Measurements from ENCODE around the gene PDE9A.
A peak's percentile ranks its signal among the peaks of the same experiment; 100 is the strongest.
"Not testable (repeated sequence)": the region's sequence is repeated elsewhere in the genome, so short reads cannot be mapped to it uniquely, and the experiment has no call there.

Gene PDE9A

GRCh38 chr21:42612390-42612789 is 41.0 kb upstream of the PDE9A start:
- Histone ChIP-seq H3K9me3 (ENCODE audit: control extremely low read depth in 1 of 5, control insufficient read depth in 4 of 5, insufficient read depth in 2 of 5, low read depth in 1 of 5, low read length in 4 of 5) (peaks cover 0 to 4% (median 3%) of the 10 kb centered on the region in 5 experiments), H3K4me3 (ENCODE audit: control insufficient read depth in 1 of 7, extremely low read depth in 1 of 7, insufficient read depth in 4 of 7, low read depth in 2 of 7, low read length in 6 of 7) (no peak overlapping the region), H3K4me1 (ENCODE audit: control extremely low read depth in 1 of 4, control insufficient read depth in 4 of 4, insufficient read depth in 4 of 4, low read length in 3 of 4) (peaks cover 3 to 23% (median 22%) of the 10 kb centered on the region in 4 experiments), H3K36me3 (ENCODE audit: control insufficient read depth in 4 of 4, insufficient read depth in 4 of 4, low read length in 3 of 4) (no peaks in the 10 kb centered on the region), H3K27me3 (replicated peaks in 2 of 5; ENCODE audit: control insufficient read depth in 4 of 5, insufficient read depth in 5 of 5, low read length in 4 of 5) (peaks cover 0 to 5% (median 0%) of the 10 kb centered on the region in 5 experiments), H3K27ac (ENCODE audit: insufficient read depth in 1 of 2, low read depth in 1 of 2, low read length in 2 of 2, poor library complexity in 1 of 2, severe bottlenecking in 2 of 2) (no peak overlapping the region)
- WGBS (ENCODE audit: insufficient coverage), result no CpG with 5 or more reads among the region's 1 CpG
- ChIA-PET CTCF (interaction anchor here (0.7 kb wide), 1 partner anchor 26 kb away, joined by 3 read pairs; no protein-coding TSS in a partner anchor), POLR2A (no interaction called here)
- DNase-seq, result no peak

GRCh38 chr21:42613756-42614155 is 39.7 kb upstream of the PDE9A start:
- H3K9me3 ChIP-seq (ENCODE audit: control extremely low read depth in 1 of 5, control insufficient read depth in 4 of 5, insufficient read depth in 2 of 5, low read depth in 1 of 5, low read length in 4 of 5), result peaks cover 0 to 4% (median 3%) of the 10 kb centered on the region in 5 experiments
- DNase-seq, result no peak
- ChIA-PET POLR2A (no interaction called here), CTCF (no interaction called here)
- H3K4me3 ChIP-seq (ENCODE audit: control insufficient read depth in 1 of 7, extremely low read depth in 1 of 7, insufficient read depth in 4 of 7, low read depth in 2 of 7, low read length in 6 of 7), result no peak overlapping the region
- H3K27ac ChIP-seq (ENCODE audit: insufficient read depth in 1 of 2, low read depth in 1 of 2, low read length in 2 of 2, poor library complexity in 1 of 2, severe bottlenecking in 2 of 2), result no peak overlapping the region
- peaks cover 3 to 22% (median 20%) of the 10 kb centered on the region in 4 experiments for H3K4me1 ChIP-seq (ENCODE audit: control extremely low read depth in 1 of 4, control insufficient read depth in 4 of 4, insufficient read depth in 4 of 4, low read length in 3 of 4)
- 100% methylated on average over 3 of the region's 5 CpGs for WGBS (ENCODE audit: insufficient coverage)
- H3K36me3 ChIP-seq (ENCODE audit: control insufficient read depth in 4 of 4, insufficient read depth in 4 of 4, low read length in 3 of 4), result no peaks in the 10 kb centered on the region
- peaks cover 0 to 8% (median 0%) of the 10 kb centered on the region in 5 experiments for H3K27me3 ChIP-seq (replicated peaks in 2 of 5; ENCODE audit: control insufficient read depth in 4 of 5, insufficient read depth in 5 of 5, low read length in 4 of 5)

- H3K27ac ChIP-seq (ENCODE audit: insufficient read depth in 1 of 2, low read depth in 1 of 2, low read length in 2 of 2, poor library complexity in 1 of 2, severe bottlenecking in 2 of 2), result no peak overlapping the region
- peaks cover 0 to 4% (median 3%) of the 10 kb centered on the region in 5 experiments for H3K9me3 ChIP-seq (ENCODE audit: control extremely low read depth in 1 of 5, control insufficient read depth in 4 of 5, insufficient read depth in 2 of 5, low read depth in 1 of 5, low read length in 4 of 5)
- WGBS (ENCODE audit: insufficient coverage), result 65% methylated on average over 9 of the region's 9 CpGs
- ChIA-PET POLR2A (no interaction called here), CTCF (interaction anchor here (0.8 kb wide), 1 partner anchor 21 kb away, joined by 3 read pairs; no protein-coding TSS in a partner anchor)
- H3K4me3 ChIP-seq (ENCODE audit: control insufficient read depth in 1 of 7, extremely low read depth in 1 of 7, insufficient read depth in 4 of 7, low read depth in 2 of 7, low read length in 6 of 7), result no peak overlapping the region
- peaks cover 0 to 9% (median 0%) of the 10 kb centered on the region in 5 experiments for H3K27me3 ChIP-seq (replicated peaks in 2 of 5; ENCODE audit: control insufficient read depth in 4 of 5, insufficient read depth in 5 of 5, low read length in 4 of 5)
- peaks cover 3 to 22% (median 19%) of the 10 kb centered on the region in 4 experiments for H3K4me1 ChIP-seq (ENCODE audit: control extremely low read depth in 1 of 4, control insufficient read depth in 4 of 4, insufficient read depth in 4 of 4, low read length in 3 of 4)
- peak; percentile 39 to 65 (median 61) for DNase-seq
- no peaks in the 10 kb centered on the region for H3K36me3 ChIP-seq (ENCODE audit: control insufficient read depth in 4 of 4, insufficient read depth in 4 of 4, low read length in 3 of 4)
These were observed 39.0 kb upstream of the PDE9A start for GRCh38 chr21:42614396-42614795.

- DNase-seq, result peak; percentile 75 to 89 (median 82)
- 30% methylated on average over 12 of the region's 14 CpGs for WGBS (ENCODE audit: insufficient coverage)
- CTCF ChIA-PET, result interaction anchor here (0.8 kb wide), 1 partner anchor 21 kb away, joined by 3 read pairs; no protein-coding TSS in a partner anchor
- H3K36me3 ChIP-seq (ENCODE audit: control insufficient read depth in 4 of 4, insufficient read depth in 4 of 4, low read length in 3 of 4), result no peaks in the 10 kb centered on the region
- peak overlapping the region in 2 of 7 experiments; percentile 28 to 33 for H3K4me3 ChIP-seq (ENCODE audit: control insufficient read depth in 1 of 7, extremely low read depth in 1 of 7, insufficient read depth in 4 of 7, low read depth in 2 of 7, low read length in 6 of 7)
- peaks cover 0 to 9% (median 0%) of the 10 kb centered on the region in 5 experiments for H3K27me3 ChIP-seq (replicated peaks in 2 of 5; ENCODE audit: control insufficient read depth in 4 of 5, insufficient read depth in 5 of 5, low read length in 4 of 5)
- POLR2A ChIA-PET, result no interaction called here
- no peak overlapping the region for H3K27ac ChIP-seq (ENCODE audit: insufficient read depth in 1 of 2, low read depth in 1 of 2, low read length in 2 of 2, poor library complexity in 1 of 2, severe bottlenecking in 2 of 2)
- peaks cover 0 to 3% (median under 1%) of the 10 kb centered on the region in 5 experiments for H3K9me3 ChIP-seq (ENCODE audit: control extremely low read depth in 1 of 5, control insufficient read depth in 4 of 5, insufficient read depth in 2 of 5, low read depth in 1 of 5, low read length in 4 of 5)
- H3K4me1 ChIP-seq (ENCODE audit: control extremely low read depth in 1 of 4, control insufficient read depth in 4 of 4, insufficient read depth in 4 of 4, low read length in 3 of 4), result peaks cover 3 to 22% (median 19%) of the 10 kb centered on the region in 4 experiments
These were observed 38.5 kb upstream of the PDE9A start for GRCh38 chr21:42614811-42615351.

GRCh38 chr21:42615377-42615776 is 38.0 kb upstream of the PDE9A start:
- POLR2A ChIA-PET, result not testable (repeated sequence)

GRCh38 chr21:42615924-42616323 is 37.5 kb upstream of the PDE9A start:
- WGBS (ENCODE audit: insufficient coverage), result 60% methylated on average over 3 of the region's 3 CpGs
- Histone ChIP-seq H3K4me1 (ENCODE audit: control extremely low read depth in 1 of 4, control insufficient read depth in 4 of 4, insufficient read depth in 4 of 4, low read length in 3 of 4) (peaks cover 3 to 22% (median 19%) of the 10 kb centered on the region in 4 experiments), H3K27ac (ENCODE audit: insufficient read depth in 1 of 2, low read depth in 1 of 2, low read length in 2 of 2, poor library complexity in 1 of 2, severe bottlenecking in 2 of 2) (no peak overlapping the region), H3K9me3 (ENCODE audit: control extremely low read depth in 1 of 5, control insufficient read depth in 4 of 5, insufficient read depth in 2 of 5, low read depth in 1 of 5, low read length in 4 of 5) (peaks cover 0 to 3% (median 0%) of the 10 kb centered on the region in 5 experiments), H3K36me3 (ENCODE audit: control insufficient read depth in 4 of 4, insufficient read depth in 4 of 4, low read length in 3 of 4) (no peaks in the 10 kb centered on the region), H3K4me3 (ENCODE audit: control insufficient read depth in 1 of 7, extremely low read depth in 1 of 7, insufficient read depth in 4 of 7, low read depth in 2 of 7, low read length in 6 of 7) (peak overlapping the region in 2 of 7 experiments; percentile 57 to 65), H3K27me3 (replicated peaks in 2 of 5; ENCODE audit: control insufficient read depth in 4 of 5, insufficient read depth in 5 of 5, low read length in 4 of 5) (peaks cover 0 to 9% (median 0%) of the 10 kb centered on the region in 5 experiments)
- DNase-seq, result no peak
- ChIA-PET POLR2A (no interaction called here), CTCF (interaction anchor here (2.1 kb wide), 1 partner anchor 22 kb away, joined by 8 read pairs; no protein-coding TSS in a partner anchor)

More at GRCh38 chr21:42615377-42615776, 38.0 kb upstream of the PDE9A start:
- Histone ChIP-seq H3K4me1 (ENCODE audit: control extremely low read depth in 1 of 4, control insufficient read depth in 4 of 4, insufficient read depth in 4 of 4, low read length in 3 of 4) (peaks cover 3 to 22% (median 19%) of the 10 kb centered on the region in 4 experiments), H3K4me3 (ENCODE audit: control insufficient read depth in 1 of 7, extremely low read depth in 1 of 7, insufficient read depth in 4 of 7, low read depth in 2 of 7, low read length in 6 of 7) (peak overlapping the region in 1 of 7 experiments; percentile 33)
- CTCF ChIA-PET, result interaction anchor here (0.8 kb wide), 1 partner anchor 22 kb away, joined by 3 read pairs; no protein-coding TSS in a partner anchor
- H3K27ac ChIP-seq (ENCODE audit: insufficient read depth in 1 of 2, low read depth in 1 of 2, low read length in 2 of 2, poor library complexity in 1 of 2, severe bottlenecking in 2 of 2); DNase-seq; H3K27me3 ChIP-seq (replicated peaks in 2 of 5; ENCODE audit: control insufficient read depth in 4 of 5, insufficient read depth in 5 of 5, low read length in 4 of 5); H3K36me3 ChIP-seq (ENCODE audit: control insufficient read depth in 4 of 4, insufficient read depth in 4 of 4, low read length in 3 of 4); H3K9me3 ChIP-seq (ENCODE audit: control extremely low read depth in 1 of 5, control insufficient read depth in 4 of 5, insufficient read depth in 2 of 5, low read depth in 1 of 5, low read length in 4 of 5): not testable (repeated sequence)
- no CpG with 5 or more reads among the region's 5 CpGs for WGBS (ENCODE audit: insufficient coverage)

- WGBS (ENCODE audit: insufficient coverage), result 13% methylated on average over 18 of the region's 18 CpGs
- ChIA-PET POLR2A (no interaction called here), CTCF (interaction anchor here (2.1 kb wide), 1 partner anchor 23 kb away, joined by 8 read pairs; no protein-coding TSS in a partner anchor)
- Histone ChIP-seq H3K9me3 (ENCODE audit: control extremely low read depth in 1 of 5, control insufficient read depth in 4 of 5, insufficient read depth in 2 of 5, low read depth in 1 of 5, low read length in 4 of 5) (peaks cover 0 to 3% (median 0%) of the 10 kb centered on the region in 5 experiments), H3K27me3 (replicated peaks in 2 of 5; ENCODE audit: control insufficient read depth in 4 of 5, insufficient read depth in 5 of 5, low read length in 4 of 5) (peaks cover 0 to 9% (median 0%) of the 10 kb centered on the region in 5 experiments), H3K27ac (ENCODE audit: insufficient read depth in 1 of 2, low read depth in 1 of 2, low read length in 2 of 2, poor library complexity in 1 of 2, severe bottlenecking in 2 of 2) (no peak overlapping the region), H3K4me1 (ENCODE audit: control extremely low read depth in 1 of 4, control insufficient read depth in 4 of 4, insufficient read depth in 4 of 4, low read length in 3 of 4) (peaks cover 3 to 22% (median 19%) of the 10 kb centered on the region in 4 experiments), H3K36me3 (ENCODE audit: control insufficient read depth in 4 of 4, insufficient read depth in 4 of 4, low read length in 3 of 4) (no peaks in the 10 kb centered on the region), H3K4me3 (ENCODE audit: control insufficient read depth in 1 of 7, extremely low read depth in 1 of 7, insufficient read depth in 4 of 7, low read depth in 2 of 7, low read length in 6 of 7) (peak overlapping the region in 3 of 7 experiments; percentile 34 to 65 (median 57))
- peak in 2 of 3 donors; percentile 65 to 81 for DNase-seq
These were observed 37.0 kb upstream of the PDE9A start for GRCh38 chr21:42616446-42616845.
